Panc1 (cell line): ENCODE data around the gene PCNX2.

Experiments used
- POLR2AphosphoS5 ChIP-seq: IDR thresholded peaks from 2 replicates; pipeline ENCODE4 v1.6.1; 2012; ENCODE audit warnings: mild to moderate bottlenecking, low read depth, low read length, moderate library complexity
- TCF7L2 ChIP-seq: IDR thresholded peaks from 2 replicates; pipeline ENCODE4 v1.6.1; 2011; ENCODE audit warnings: mild to moderate bottlenecking, low read depth, low read length, inconsistent platforms
- TF ChIP-seq, protein P1 (sequence below): fragments of 450-650 bp; IDR thresholded peaks from 2 replicates; pipeline ENCODE4 v1.5.1; 2017; ENCODE audit warnings: mild to moderate bottlenecking
- TF ChIP-seq, protein P2 (sequence below), 2 experiments: IDR thresholded peaks; 2 replicates each; pipeline ENCODE4 v1.6.1; 2011 to 2012; ENCODE audit warnings: low read depth in 2 of 2, control low read depth in 1 of 2, low read length in 1 of 2, mild to moderate bottlenecking in 1 of 2, moderate library complexity in 1 of 2; ENCODE audit not compliant: insufficient read depth in 1 of 2

DNA sequence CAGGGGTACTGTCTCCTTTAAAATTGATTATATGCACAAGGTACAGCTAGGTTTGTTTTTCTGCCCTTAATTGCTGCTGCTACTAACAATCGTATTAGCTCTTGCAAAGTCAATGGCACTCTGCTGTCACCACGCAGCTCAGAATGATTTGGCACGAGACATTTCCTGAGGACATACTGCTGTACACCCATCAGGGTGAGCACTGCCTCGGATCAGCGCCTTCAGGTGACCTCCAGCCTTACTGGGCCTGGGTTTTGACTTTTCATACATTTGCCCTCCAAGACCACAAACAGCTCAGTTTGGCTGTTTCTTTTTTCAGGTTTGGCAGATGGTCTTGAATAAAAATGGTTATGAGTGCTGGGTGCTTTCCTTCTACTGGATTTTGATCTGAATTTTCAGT is 234.3 kb downstream of the PCNX2 start:
- TF ChIP-seq POLR2AphosphoS5 (no peak), TCF7L2 (no peak)
- TF ChIP-seq, protein P1, sequence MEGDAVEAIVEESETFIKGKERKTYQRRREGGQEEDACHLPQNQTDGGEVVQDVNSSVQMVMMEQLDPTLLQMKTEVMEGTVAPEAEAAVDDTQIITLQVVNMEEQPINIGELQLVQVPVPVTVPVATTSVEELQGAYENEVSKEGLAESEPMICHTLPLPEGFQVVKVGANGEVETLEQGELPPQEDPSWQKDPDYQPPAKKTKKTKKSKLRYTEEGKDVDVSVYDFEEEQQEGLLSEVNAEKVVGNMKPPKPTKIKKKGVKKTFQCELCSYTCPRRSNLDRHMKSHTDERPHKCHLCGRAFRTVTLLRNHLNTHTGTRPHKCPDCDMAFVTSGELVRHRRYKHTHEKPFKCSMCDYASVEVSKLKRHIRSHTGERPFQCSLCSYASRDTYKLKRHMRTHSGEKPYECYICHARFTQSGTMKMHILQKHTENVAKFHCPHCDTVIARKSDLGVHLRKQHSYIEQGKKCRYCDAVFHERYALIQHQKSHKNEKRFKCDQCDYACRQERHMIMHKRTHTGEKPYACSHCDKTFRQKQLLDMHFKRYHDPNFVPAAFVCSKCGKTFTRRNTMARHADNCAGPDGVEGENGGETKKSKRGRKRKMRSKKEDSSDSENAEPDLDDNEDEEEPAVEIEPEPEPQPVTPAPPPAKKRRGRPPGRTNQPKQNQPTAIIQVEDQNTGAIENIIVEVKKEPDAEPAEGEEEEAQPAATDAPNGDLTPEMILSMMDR = no peak
- TF ChIP-seq, protein P2, sequence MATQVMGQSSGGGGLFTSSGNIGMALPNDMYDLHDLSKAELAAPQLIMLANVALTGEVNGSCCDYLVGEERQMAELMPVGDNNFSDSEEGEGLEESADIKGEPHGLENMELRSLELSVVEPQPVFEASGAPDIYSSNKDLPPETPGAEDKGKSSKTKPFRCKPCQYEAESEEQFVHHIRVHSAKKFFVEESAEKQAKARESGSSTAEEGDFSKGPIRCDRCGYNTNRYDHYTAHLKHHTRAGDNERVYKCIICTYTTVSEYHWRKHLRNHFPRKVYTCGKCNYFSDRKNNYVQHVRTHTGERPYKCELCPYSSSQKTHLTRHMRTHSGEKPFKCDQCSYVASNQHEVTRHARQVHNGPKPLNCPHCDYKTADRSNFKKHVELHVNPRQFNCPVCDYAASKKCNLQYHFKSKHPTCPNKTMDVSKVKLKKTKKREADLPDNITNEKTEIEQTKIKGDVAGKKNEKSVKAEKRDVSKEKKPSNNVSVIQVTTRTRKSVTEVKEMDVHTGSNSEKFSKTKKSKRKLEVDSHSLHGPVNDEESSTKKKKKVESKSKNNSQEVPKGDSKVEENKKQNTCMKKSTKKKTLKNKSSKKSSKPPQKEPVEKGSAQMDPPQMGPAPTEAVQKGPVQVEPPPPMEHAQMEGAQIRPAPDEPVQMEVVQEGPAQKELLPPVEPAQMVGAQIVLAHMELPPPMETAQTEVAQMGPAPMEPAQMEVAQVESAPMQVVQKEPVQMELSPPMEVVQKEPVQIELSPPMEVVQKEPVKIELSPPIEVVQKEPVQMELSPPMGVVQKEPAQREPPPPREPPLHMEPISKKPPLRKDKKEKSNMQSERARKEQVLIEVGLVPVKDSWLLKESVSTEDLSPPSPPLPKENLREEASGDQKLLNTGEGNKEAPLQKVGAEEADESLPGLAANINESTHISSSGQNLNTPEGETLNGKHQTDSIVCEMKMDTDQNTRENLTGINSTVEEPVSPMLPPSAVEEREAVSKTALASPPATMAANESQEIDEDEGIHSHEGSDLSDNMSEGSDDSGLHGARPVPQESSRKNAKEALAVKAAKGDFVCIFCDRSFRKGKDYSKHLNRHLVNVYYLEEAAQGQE (IDR thresholded peaks at IDR 0.05; ENCODE audit: insufficient read depth in 1 of 2, low read depth in 2 of 2, low read length in 1 of 2) = no peak
